GM12874 (cell line): ENCODE results near the gene FRMD3.

Experiments used
- TF ChIP-seq, protein P1 (sequence below): IDR thresholded peaks from 2 replicates; pipeline ENCODE4 v1.5.1; 2011; ENCODE audit warnings: low read depth, mild to moderate bottlenecking, control low read depth, low read length, moderate library complexity; ENCODE audit not compliant: insufficient read depth

FRMD3 gene

DNA sequence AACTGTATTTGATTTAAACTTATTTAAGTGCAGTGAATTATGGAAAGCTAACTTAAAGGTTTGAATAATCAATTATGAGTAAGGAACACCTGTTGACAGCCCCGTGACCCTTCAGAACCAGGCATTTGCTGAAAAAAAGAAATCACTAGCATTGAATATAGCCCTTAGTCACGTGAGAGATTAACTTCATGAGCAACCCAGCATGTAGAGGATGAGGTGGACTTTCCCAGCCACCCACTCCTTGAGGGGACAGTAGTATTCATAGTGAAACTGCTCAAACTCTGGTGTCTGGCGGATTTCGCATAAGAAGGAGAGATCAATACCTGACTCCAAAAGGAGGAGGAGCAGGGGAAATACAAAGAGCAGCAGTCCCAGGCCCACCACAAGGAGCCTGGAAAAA lies 290.5 kb downstream of the FRMD3 start:
- TF ChIP-seq, protein P1, sequence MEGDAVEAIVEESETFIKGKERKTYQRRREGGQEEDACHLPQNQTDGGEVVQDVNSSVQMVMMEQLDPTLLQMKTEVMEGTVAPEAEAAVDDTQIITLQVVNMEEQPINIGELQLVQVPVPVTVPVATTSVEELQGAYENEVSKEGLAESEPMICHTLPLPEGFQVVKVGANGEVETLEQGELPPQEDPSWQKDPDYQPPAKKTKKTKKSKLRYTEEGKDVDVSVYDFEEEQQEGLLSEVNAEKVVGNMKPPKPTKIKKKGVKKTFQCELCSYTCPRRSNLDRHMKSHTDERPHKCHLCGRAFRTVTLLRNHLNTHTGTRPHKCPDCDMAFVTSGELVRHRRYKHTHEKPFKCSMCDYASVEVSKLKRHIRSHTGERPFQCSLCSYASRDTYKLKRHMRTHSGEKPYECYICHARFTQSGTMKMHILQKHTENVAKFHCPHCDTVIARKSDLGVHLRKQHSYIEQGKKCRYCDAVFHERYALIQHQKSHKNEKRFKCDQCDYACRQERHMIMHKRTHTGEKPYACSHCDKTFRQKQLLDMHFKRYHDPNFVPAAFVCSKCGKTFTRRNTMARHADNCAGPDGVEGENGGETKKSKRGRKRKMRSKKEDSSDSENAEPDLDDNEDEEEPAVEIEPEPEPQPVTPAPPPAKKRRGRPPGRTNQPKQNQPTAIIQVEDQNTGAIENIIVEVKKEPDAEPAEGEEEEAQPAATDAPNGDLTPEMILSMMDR, result no peak

DNA sequence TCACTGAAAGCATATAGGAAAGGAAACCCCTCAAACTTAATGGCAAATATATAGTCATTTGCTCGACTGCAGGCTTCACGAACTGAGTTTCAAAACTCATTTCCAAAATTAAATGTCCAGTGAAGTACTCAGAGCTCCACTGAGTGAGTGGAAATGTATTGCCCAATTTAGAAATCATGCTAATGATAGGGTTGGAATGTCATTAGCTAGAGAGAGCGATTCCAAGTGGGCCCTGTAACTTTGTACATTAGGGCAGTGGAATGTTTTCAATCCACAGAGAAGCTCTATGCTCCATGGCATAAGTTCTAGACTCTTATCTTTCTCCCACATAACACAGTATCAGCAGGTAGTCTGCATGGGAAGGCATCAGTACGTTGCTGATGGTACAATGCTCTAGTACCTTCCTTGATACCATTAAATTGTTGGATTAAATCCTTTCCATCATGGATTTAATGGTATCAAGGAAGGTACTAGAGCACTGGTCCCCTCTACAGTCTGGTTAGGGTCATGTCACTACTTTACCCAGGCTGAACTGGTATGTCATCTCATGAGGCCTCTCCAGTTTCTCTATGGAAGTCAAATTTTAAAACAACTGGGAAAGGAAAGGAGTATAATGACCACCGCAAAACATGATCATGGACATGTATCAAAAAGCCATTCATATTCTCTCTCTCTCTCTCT lies 292.1 kb downstream of the FRMD3 start:
- TF ChIP-seq, protein P1, result no peak

DNA sequence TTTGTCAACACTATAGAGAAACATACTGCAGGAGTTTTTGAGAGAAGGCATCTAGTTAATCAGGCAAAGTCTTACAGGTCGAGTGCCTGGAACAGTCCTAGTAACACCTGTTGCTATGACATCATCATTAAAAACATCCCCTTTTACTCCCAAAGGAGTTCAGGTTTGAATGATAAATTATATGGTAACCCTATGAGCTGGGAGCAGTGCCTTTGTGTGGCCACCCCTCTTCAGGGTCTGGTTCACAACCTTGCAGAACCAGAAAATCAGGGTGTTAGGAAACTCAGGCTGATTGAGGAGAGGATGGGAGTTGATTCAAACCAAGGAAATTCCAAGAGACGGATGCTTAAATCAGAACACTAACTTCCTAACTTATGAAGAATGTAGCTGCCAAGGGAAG lies 296.1 kb downstream of the FRMD3 start:
- TF ChIP-seq, protein P1, result no peak

DNA sequence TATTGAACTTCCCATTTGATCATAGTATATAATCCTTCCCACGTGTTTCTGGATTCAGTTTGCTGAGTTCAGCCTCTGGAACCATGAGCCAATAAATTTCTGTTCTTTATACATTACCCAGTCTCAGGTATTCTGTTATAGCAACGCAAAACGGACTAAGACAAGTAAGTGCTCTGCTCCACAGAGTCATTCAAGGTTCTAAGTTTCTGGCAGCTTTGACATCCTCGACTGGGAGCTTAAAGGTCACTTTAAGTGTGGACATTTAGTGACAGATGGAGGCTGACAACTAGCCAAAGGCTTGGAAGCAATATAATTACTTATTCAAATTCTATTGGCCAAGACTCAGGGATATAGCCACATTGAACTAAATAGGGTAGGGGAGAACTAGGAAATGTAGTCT lies 297.5 kb downstream of the FRMD3 start:
- TF ChIP-seq, protein P1, result no peak

- TF ChIP-seq, protein P1, result no peak
These were observed 298.5 kb downstream of the FRMD3 start for GRCh38 chr9:83239747-83240146.

- TF ChIP-seq, protein P1, result no peak
These were observed 299.1 kb downstream of the FRMD3 start for GRCh38 chr9:83238871-83239640.

GRCh38 chr9:83236029-83236696 lies 302.0 kb downstream of the FRMD3 start:
- TF ChIP-seq, protein P1, result no peak
